GM18951 (cell line): ENCODE measurements around the gene RASSF5.
"Not testable (repeated sequence)": the region's sequence is repeated elsewhere in the genome, so short reads cannot be mapped to it uniquely, and the experiment has no call there.

Source experiments
- POLR2A ChIP-seq: IDR thresholded peaks from 4 replicates; pipeline ENCODE4 v1.6.1; 2011; ENCODE audit warnings: mild to moderate bottlenecking; ENCODE audit not compliant: insufficient read length, insufficient read depth; ENCODE audit errors: extremely low read depth
- in situ Hi-C: fragments of 300-500 bp; cut with MboI; formaldehyde crosslinking; loops from one replicate; pipeline ENCODE4 v1.12.0; 2022; ENCODE audit warnings: low sequenced_read_pairs, mixed read lengths, inconsistent platforms; ENCODE audit not compliant: unreplicated experiment

The RASSF5 gene

DNA sequence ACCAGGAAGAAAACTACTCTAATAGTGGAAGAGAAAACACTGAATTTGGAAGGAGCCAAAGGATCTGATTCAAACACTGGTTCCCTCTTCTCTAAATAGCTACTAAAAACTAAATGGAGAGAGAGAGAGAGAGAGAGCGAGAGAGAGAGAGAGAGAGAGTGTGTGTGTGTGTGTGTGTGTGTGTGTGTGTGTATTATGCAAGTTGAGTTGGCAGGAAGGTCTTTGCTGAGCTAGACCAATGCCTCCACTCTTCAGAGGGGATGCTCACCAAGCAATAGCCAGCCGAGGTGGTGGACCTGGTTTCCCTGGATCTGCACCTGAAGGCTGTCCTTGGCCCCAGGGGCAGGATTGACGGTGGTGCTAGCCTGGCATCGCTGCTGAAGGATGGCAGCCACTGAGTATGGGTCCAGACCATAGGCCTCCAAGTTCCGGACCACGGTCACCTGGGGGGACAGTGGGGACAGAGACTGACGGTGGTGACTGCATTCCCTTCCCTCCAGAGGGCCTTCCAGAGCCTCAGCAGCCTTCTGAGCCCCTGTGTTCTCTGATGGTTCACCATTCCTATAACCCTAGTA, 86.1 kb downstream of the RASSF5 start:
- in situ Hi-C loops = no loop called here
- no peak for TF ChIP-seq POLR2A

GRCh38 chr1:206595581-206596318, 88.4 kb downstream of the RASSF5 start:
- in situ Hi-C loops = no loop called here

GRCh38 chr1:206596319-206596666, 89.0 kb downstream of the RASSF5 start:
- in situ Hi-C loops = no loop called here

More at GRCh38 chr1:206595581-206596318, 88.4 kb downstream of the RASSF5 start:
- no peak for TF ChIP-seq POLR2A

DNA sequence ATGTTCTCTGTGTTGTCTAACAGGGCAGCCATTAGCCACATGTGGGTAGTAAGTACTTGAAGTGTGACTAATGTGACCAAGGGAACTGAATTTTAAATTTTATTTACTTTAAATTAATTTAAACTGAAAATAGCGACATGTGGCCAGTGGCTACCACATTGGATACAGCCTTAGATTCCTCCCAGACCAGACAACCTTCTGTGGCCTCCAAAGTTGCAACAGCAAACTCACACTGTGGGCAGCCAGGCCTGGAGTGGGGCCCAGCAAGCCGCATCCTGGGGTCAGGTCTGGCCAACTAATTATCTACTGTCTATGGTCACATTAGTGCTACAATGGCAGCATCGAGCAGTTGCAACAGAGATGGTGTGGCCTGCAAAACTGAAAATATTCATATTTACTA, 93.2 kb downstream of the RASSF5 start:
- TF ChIP-seq POLR2A = no peak
- in situ Hi-C loops = no loop called here

More at GRCh38 chr1:206596319-206596666, 89.0 kb downstream of the RASSF5 start:
- TF ChIP-seq POLR2A = no peak

GRCh38 chr1:206604861-206605260, 97.5 kb downstream of the RASSF5 start:
- TF ChIP-seq POLR2A = no peak
- in situ Hi-C loops = no loop called here

DNA sequence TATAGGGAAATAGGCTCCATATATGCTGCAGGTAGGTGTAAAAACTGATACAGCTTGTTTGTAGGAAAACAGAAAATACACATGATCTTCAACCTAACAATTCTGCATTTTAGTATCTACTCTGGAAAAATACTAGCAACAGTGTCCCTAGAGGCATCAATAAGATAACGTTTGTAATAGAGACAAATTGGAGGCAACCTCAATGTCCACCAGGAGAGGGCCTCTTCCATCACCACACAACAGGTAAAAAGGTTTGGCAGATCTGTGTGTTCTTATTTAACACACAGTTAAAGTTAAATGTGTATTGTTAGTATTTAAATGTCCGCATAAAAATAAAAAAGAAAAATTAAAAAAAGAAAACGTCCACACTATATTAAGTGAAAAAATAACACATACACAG, 99.5 kb downstream of the RASSF5 start:
- in situ Hi-C loops = no loop called here
- no peak for TF ChIP-seq POLR2A

DNA sequence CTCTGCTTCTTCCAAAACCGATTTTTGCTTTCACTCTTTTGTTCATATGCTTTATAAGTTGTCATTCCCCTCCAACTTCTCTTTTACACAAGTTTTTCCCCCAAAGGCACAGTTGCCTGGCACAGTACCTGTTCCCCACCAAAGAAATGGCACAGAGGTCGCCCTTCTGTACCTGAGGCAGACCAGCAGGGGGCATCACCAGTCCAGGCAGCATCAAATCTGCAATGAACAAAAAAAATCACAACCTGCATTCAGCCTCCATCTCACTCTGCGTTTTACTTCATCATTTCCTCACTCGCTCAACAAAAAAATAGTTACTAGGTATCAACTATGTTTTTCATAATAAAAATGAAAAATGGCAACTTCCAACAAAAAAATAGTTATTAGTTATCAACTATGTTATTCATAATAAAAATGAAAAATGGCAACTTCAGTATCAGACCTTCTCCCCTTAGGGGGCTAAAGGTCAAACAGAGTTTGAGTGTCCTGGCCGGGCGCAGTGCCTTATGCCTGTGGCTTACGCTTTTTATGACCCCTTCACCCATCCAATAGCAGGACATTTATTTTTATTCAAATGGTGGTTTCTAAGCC, 100.9 kb downstream of the RASSF5 start:
- TF ChIP-seq POLR2A = no peak
- in situ Hi-C loops = no loop called here

DNA sequence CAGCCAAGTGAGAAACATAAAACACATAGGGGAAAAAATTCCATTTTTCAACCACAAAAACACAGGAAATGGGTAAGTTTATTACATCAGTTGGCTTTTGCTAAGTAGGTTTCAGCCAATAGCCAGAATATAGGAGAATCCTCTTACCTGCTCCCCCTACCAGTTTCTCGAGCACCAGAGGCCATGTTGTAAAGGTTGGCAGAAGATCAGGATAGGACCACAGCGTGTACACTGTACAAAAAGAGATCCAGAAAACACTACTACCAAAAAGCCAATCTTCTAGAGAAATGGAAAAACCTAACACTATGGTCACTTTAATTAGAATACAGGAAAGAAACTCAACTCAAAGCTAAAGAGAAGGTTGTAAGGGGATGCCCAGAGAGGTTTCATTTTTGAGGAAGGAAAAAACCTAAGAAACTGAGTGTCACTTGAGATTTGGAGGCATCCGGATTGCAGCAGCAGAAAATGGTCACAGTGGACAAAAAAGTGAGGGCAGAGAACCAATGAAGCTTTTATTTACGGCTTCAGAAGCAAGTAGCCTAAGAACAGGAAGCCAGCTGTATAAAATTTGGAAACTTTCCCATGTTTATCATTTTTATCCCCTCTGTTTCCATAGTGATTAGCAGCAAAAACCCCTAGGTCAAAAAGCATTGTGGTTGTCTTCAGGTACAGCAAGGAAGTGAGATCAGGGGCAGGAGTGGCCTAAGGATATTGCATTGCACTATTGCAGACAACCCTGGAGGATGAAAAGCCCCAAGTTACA, 102.1 kb downstream of the RASSF5 start:
- TF ChIP-seq POLR2A = no peak
- in situ Hi-C loops = no loop called here

- peak; percentile 94 for TF ChIP-seq POLR2A
Measured at GRCh38 chr1:206612129-206612876, 105.0 kb downstream of the RASSF5 start, which contains the start of gene EIF2D. EIF2D (minus strand) TSS chr1:206612465; CDS start chr1:206612342, 123 bp downstream.

GRCh38 chr1:206626396-206626795, 119.1 kb downstream of the RASSF5 start:
- in situ Hi-C loops = not testable (repeated sequence)

More at GRCh38 chr1:206612129-206612876, 105.0 kb downstream of the RASSF5 start, which contains the start of gene EIF2D:
- in situ Hi-C loops = no loop called here

DNA sequence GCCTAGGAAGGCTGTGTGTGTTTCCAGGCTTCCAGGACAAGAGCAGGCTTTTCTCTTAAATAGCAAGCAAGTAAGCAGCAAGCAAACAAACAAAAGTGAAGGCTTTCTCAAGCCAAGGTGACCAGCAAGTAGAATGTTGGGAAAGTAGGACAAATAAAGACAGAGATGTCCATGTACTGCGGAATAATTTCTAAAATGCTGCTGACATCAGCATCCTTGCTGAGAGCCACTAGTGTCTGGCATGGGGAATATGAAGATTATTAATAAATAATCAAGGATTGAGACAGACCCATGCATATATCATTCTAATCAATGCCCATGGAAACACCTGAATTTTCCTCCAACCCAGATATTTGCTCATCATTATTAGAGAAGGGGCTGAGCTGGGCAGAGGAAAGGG, 121.6 kb downstream of the RASSF5 start:
- TF ChIP-seq POLR2A = no peak

GRCh38 chr1:206631085-206631509, 123.8 kb downstream of the RASSF5 start:
- in situ Hi-C loops = no loop called here
- TF ChIP-seq POLR2A = no peak

More for the DNA sequence above, 121.6 kb downstream of the RASSF5 start:
- in situ Hi-C loops = no loop called here
